ENCODE measurements around the gene C17orf114.
"Not testable (repeated sequence)": the region's sequence is repeated elsewhere in the genome, so short reads cannot be mapped to it uniquely, and the experiment has no call there.

The C17orf114 gene

DNA sequence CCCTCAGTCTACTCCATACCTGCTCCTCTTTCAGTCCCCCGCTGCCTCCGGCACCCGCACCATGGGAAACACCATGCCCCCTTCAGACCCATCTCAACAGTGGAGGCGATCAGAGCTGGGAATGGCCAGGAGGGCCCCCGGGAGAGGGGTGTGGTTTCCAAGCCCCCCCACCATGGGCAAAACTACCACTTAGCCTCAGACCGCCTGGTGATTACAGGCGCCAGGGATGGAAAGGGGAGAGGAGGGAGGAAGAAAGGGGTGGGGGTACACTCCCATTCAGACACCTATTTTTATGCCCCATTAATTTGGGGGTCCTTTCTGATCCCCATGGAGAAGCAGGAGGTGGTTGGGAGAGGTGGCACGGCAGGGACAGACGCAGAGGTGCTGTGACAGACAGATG lies at the start of gene C17orf114:
Gene C17orf114, minus strand, starts transcription at position 101 of the 400 bp plus-strand sequence.
- DNase-seq: no peak

- no peak for DNase-seq
These were observed 49.0 kb upstream of the C17orf114 start for GRCh38 chr17:4851084-4851483.

- DNase-seq: no peak
These were observed 48.1 kb upstream of the C17orf114 start for GRCh38 chr17:4850246-4850645.

GRCh38 chr17:4849011-4849536 lies 46.9 kb upstream of the C17orf114 start:
- no peak for DNase-seq

- DNase-seq: no peak
These were observed 44.7 kb upstream of the C17orf114 start for GRCh38 chr17:4846635-4847390.

DNA sequence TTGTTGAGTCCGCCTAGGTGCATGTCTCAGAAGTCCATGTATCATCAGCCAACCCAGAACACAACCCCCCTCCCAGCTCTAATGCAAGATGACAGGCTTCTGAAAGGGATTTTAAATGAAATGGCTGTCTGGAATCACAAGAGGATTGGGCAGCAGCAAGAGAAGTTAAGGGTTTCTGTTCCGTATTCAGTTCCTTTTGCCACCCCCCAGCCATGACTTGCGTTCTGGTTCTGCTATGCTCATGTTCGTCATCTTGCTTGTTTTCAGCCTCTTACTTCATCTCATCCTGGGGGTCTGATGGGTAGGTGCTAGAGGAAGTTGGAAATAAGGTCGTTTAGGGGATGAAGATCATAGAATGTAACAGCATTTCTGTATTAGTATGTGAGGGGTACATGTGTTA lies 43.0 kb upstream of the C17orf114 start:
- DNase-seq: no peak

DNA sequence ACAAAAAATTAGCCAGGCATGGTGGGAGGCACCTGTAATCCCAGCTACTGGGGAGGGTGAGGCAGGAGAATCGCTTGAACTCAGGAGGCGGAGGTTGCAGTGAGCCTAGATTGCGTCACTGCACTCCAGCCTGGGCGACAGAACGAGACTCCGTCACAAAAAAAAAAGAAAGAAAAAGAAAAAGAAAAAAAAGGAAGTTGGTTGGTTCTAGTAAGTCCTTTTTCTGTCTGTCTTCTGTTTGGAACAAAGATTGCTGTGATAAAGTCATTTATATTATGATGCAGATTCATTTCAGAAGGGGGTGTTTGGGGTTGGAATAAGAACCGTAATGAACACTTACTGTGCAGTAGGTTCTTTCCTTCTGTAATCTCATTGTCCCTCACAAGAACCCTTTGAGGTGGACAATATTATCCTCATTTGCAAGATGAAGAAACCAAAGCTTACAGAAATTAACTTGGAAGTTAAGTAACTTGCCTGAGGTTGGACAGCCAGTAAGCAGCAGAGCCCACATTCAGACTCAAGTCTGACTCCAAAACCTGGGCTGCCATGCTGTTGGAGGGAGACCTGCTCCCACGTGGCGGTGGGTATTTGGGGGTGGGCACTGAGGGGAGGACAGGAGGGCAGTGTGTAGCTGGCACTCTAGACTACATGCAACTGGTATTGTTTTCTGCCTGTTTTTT lies 41.3 kb upstream of the C17orf114 start:
- no peak for DNase-seq

DNA sequence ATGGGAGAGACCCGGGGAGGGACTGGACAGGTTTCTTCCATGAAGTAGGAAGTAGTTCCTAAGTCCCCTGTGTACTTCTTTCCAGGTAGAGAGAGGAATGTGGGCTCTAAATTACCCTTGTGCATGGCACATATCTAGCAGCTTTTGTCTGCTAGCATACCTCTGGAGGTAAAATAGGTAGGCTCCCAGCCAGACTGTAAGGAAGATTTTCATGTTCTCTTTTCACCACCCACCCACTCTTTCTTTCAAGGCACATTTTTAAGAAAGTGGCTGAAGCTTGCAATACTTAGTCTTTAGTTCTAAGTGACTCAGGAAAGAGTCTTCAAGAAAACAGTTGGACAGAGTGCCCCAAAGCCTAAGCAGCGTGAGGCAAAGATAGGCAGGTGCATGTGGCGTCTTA lies 40.2 kb upstream of the C17orf114 start:
- DNase-seq: no peak

- DNase-seq: no peak
These were observed 38.7 kb upstream of the C17orf114 start for GRCh38 chr17:4840893-4841242.

DNA sequence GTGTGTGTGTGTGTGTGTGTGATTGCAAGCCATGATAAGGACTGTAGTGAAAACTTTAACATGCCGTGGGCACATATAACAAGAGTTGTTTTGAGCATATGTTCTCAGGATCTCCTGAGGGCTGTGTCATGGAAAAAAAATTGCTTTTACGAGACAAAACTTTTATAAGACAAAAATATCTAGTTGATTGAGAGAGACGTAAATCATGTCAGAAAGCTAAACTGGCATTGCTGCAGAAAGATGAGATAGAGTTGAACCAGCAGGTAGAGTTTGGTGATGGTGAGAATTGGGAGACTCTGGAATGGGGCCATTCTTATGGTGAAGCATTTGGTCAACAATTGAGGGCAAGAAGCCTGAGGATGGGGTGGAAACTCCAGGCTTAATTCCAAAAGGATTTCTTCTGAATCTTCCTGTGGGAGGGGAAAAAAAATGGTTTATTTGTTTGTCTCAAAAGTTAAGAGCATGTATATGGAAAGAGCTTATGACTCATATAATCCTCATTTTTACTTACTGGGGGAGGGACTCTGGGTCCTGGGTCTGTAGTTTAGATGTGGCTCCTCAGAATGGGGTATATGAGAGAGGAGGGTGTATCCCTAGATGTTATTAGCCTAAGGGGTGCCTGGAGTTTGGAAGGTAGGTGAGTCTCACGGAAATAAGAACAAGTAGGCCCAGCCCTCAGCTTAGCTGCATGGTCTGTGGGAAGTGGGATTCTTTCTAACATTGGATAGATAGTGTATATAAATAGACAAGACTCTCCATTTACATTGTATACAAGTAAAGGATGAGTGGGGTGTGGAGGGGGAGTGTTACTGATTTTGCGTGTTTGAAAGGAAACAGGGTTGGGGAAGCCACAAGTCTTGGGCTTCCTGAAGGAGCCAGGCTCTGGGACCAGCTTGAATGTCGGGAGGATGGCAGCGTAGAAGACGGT lies 38.1 kb upstream of the C17orf114 start:
- no peak for DNase-seq

DNA sequence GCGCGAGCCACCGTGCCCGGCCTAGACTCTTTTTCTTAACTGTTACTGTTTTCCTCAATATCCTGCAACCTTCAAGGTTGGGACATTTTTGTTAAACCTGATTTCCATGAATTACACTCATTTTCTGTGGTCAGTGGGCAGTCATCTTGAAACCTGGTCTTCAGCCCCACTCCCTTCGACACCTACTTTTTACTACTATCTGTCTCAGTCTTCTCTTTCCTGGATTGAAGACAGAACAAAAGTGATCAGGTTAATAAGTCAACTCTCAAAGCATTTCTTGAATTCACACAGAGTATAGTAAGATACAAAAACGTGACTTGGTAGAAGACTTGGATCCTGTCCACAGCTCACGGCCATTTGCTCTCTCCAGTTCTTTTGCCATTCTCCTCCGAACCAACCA lies 37.1 kb upstream of the C17orf114 start:
- DNase-seq: no peak

DNA sequence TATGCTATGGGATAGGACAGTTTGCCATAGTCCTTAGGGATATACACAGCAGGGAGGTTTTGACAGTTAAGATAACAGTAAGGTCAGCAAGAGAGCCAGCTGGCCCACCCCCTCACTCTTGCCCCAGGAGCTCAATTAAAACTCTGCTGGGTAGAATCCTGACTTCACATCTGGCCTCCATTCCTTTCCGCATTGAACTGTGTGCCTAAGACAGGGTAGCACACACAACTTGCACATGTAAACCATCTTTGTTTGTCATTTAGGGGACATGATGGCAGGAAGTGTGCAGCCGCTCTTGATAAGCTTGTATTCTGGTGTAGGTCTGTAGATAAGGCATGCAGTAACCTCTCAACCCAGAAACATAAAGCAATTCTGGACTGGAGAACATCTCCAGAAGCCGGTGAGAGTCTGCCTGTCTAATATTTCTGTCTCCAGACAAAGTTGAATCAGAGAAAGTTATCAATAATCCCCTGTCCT lies 36.2 kb upstream of the C17orf114 start:
- no peak for DNase-seq

DNA sequence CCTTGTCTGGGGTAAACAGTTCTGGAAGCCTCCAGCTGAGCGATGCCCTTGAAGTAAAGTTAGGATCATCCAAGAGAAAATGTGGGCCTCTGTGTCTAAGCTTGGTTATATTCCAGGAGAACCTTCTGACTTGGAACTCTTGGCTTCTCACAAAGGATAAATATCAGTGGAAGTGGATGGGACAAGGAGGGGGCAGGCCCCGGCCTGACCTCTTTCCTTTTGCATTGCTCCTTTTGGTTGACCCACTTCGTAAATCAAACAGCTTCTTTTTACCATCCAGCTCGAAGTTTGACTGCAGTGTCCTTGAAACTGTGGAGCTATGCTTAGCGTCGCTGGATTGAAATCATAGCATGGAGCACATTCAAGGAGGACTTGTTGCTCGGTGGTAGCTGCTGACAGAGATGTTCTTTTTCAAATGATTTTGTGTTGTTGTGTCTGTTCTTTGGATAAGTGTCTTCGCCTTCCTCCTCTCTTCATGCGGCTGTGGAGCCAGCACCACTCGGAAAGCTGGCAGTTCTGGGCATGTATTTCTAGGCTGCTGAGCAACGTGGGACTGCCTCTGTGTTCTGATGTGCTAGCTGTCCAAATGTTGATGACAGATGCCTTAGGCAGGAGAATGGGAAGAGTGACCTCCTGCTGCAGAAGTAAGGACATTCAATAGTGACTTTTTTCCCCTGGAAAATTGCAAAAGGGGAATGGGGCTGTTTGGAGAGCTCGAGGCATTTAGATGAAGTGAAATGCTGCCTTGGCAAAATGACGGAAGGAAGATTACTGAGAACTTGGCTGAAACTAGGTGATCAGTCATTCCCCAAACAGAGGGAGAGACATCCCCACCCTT lies 35.6 kb upstream of the C17orf114 start:
- no peak for DNase-seq

DNA sequence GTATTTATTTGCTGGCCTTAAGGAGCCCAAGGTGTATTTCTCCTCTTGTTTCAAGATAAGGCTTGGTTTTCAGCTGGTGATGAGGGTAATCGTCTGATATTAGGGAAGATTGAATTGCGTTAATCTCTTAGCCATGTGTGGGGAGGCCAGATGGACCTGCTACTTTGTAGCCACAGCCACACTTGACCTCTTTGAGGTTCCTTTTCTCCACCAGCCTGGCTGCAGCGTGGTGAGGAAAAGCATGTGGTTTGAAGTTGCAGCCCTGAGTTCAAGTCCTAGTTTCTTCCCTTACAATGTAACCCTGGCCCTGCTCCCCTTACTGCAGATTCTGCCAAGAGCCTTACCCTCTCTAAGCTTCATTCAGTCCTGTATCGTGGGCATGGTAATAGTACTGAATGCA lies 34.1 kb upstream of the C17orf114 start:
- no peak for DNase-seq

GRCh38 chr17:4834681-4835020 lies 32.5 kb upstream of the C17orf114 start:
- DNase-seq: no peak

GRCh38 chr17:4833941-4834680 lies 32.0 kb upstream of the C17orf114 start:
- DNase-seq: no peak

- DNase-seq: peak; percentile 53
These were observed 31.2 kb upstream of the C17orf114 start, which contains the start of gene MINK1 for GRCh38 chr17:4833178-4833940. MINK1 (plus strand) TSS chr17:4833340; CDS start chr17:4833584, 244 bp downstream.

GRCh38 chr17:4832829-4833177 lies 30.7 kb upstream of the C17orf114 start:
- DNase-seq: not testable (repeated sequence)

GRCh38 chr17:4827399-4827798 lies 25.3 kb upstream of the C17orf114 start:
- no peak for DNase-seq

DNA sequence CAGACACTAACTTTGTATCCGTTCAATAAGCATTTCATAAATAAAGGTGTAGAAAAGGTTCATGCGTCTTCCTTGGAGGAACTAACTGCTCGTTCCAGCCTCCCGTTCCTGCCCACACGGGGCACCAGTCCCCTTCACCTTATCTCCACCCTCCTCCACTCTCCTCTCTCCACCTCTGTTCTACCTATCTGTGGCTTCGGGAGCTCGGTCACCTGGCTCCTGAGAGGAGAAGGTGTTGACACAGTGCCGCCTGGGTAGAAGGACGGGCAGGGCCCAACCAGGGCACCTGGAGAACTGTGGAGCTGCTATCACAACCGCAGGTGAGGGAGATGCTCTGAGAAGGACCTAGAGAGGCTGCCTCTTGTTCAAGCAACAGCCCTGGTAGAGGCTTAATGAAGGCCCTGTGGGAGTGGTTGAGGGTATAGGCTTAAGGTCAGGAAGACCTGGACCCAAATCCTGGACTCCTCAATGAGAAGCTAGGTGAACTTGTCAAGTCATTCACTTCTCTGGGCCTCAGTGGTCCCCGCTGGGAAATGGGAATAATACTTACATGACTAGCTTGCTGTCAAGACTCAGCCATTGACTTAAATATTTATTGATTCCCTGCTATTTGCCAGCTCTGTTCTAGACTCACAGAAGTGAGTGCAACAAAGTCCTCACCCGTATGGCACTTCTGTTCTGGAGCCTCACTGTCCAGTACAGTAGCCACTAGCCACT lies 21.4 kb upstream of the C17orf114 start:
- no peak for DNase-seq

Measured in NCI-H2107 (cell line).